CD4-positive, alpha-beta T cell (primary cell): ENCODE results near the gene SRSF4. TPM values are rescaled to one million over a fixed set of nuclear protein-coding genes. Genes with fewer than 3 reads are reported as not detected.
"Not testable (repeated sequence)": the region's sequence is repeated elsewhere in the genome, so short reads cannot be mapped to it uniquely, and the experiment has no call there.

ENCODE experiments used
- ATAC-seq: fragments of 200-7000 bp; cut with Tn5 transposase; one replicate; pipeline ENCODE4 v1.10.0; 2022; ENCODE audit warnings: mild to moderate bottlenecking; ENCODE audit not compliant: poor library complexity
- CTCF ChIA-PET: fragments of 350-600 bp; sonication (Branson Sonifier 250); formaldehyde crosslinking; loops from one replicate; lab custom pipeline; 2021; ENCODE audit warnings: antibody characterized with exemption, inconsistent platforms; lab: Charles Lee
- POLR2A ChIA-PET: fragments of 350-600 bp; sonication (Branson Sonifier 250); formaldehyde crosslinking; loops from one replicate; lab custom pipeline; 2021; ENCODE audit warnings: antibody characterized with exemption, inconsistent platforms; lab: Charles Lee
- DNase-seq, 14 experiments: peaks; one replicate each; pipeline ENCODE4 v3.0.0-alpha.2; 2013 to 2020; ENCODE audit warnings: mixed read lengths in 2 of 14
- H3K27ac ChIP-seq, 2 donors: one replicate each; pipeline versions ENCODE4 v1.5.1 to v1.7.0; 2013; ENCODE audit warnings: low read length in 2 of 2, low read depth in 1 of 2, mild to moderate bottlenecking in 1 of 2
- H3K27me3 ChIP-seq, 2 experiments: 1 replicate in 1 of 2; 2 replicates in 1 of 2; pipeline versions ENCODE4 v1.6.1 to v1.7.0; 2013; ENCODE audit warnings: low read length in 2 of 2, control low read depth in 1 of 2, mild to moderate bottlenecking in 1 of 2, moderate library complexity in 1 of 2; ENCODE audit not compliant: insufficient read depth in 2 of 2, control insufficient read depth in 1 of 2
- H3K36me3 ChIP-seq: one replicate; pipeline ENCODE4 v1.6.1; 2013; ENCODE audit warnings: low read length, control low read depth; ENCODE audit not compliant: insufficient read depth
- H3K4me1 ChIP-seq: one replicate; pipeline ENCODE4 v1.6.1; 2013; ENCODE audit warnings: low read length, control low read depth; ENCODE audit not compliant: insufficient read depth
- H3K4me3 ChIP-seq: one replicate; pipeline ENCODE4 v1.5.1; 2013; ENCODE audit warnings: mild to moderate bottlenecking, low read length, moderate library complexity
- H3K9me3 ChIP-seq, 2 experiments: 1 replicate in 1 of 2; 2 replicates in 1 of 2; pipeline versions ENCODE4 v1.6.1 to v1.7.0; 2013; ENCODE audit warnings: low read length in 2 of 2, mild to moderate bottlenecking in 2 of 2, control low read depth in 1 of 2, moderate library complexity in 1 of 2; ENCODE audit not compliant: control insufficient read depth in 1 of 2, insufficient read depth in 1 of 2
- H3K27ac Mint-ChIP-seq: one replicate; pipeline ENCODE4 v1.8.0; 2020; ENCODE audit warnings: mixed read lengths
- H3K27me3 Mint-ChIP-seq: one replicate; pipeline ENCODE4 v1.8.0; 2021; ENCODE audit warnings: mixed read lengths
- H3K36me3 Mint-ChIP-seq: one replicate; pipeline ENCODE4 v1.8.0; 2021; ENCODE audit warnings: low read depth, mixed read lengths
- H3K4me1 Mint-ChIP-seq: one replicate; pipeline ENCODE4 v1.8.0; 2021; ENCODE audit warnings: low read depth, mixed read lengths
- H3K4me3 Mint-ChIP-seq: one replicate; pipeline ENCODE4 v1.8.0; 2020; ENCODE audit warnings: mild to moderate bottlenecking, mixed read lengths
- H3K9me3 Mint-ChIP-seq: one replicate; pipeline ENCODE4 v1.8.0; 2020; ENCODE audit warnings: mixed read lengths
- CTCF ChIP-seq: fragments of 200-600 bp; IDR thresholded peaks from one replicate; pipeline ENCODE4 v1.8.0; 2022; ENCODE audit warnings: antibody characterized with exemption, mild to moderate bottlenecking
- intact Hi-C, 2 experiments: fragments of 100-400 bp; cut with DNase I in 1 of 2; cut with micrococcal nuclease in 1 of 2; formaldehyde crosslinking; loops; one replicate each; pipeline versions ENCODE4 v1.15.1 to v1.9.0; 2023 to 2025; cut with DNase I, micrococcal nuclease
- total RNA-seq, 174 experiments: library from RNA in 2 of 174; stranded (reverse) in 2 of 174; gene quantifications; one replicate each; pipeline ENCODE4 v1.2.3 and lab custom pipeline; 2021 to 2026

Gene SRSF4
- total RNA-seq, 2 experiments from 2014 or later, result 89.2 to 93.4 TPM

GRCh38 chr1:29113413-29114117 is 68.1 kb downstream of the SRSF4 start:
- H3K27ac ChIP-seq, result no peak overlapping the region
- H3K27me3 ChIP-seq, result no peaks in the 10 kb centered on the region
- no peaks in the 10 kb centered on the region for H3K9me3 Mint-ChIP-seq
- H3K27me3 Mint-ChIP-seq, result no peaks in the 10 kb centered on the region
- no peaks in the 10 kb centered on the region for H3K4me1 ChIP-seq
- POLR2A ChIA-PET, result interaction anchor here (0.8 kb wide), 1 partner anchor 8 kb away, joined by 6 read pairs; no protein-coding TSS in a partner anchor
- CTCF ChIA-PET, result no interaction called here
- H3K4me1 Mint-ChIP-seq, result no peaks in the 10 kb centered on the region
- no peak overlapping the region for H3K27ac Mint-ChIP-seq
- H3K36me3 Mint-ChIP-seq, result peaks cover 90% of the 10 kb centered on the region
- H3K4me3 Mint-ChIP-seq, result no peak overlapping the region
- ATAC-seq (no peak), DNase-seq (no peak)
- H3K9me3 ChIP-seq, result no peaks in the 10 kb centered on the region
- H3K4me3 ChIP-seq, result no peak overlapping the region
- H3K36me3 ChIP-seq, result peaks cover 87% of the 10 kb centered on the region
- no peak for TF ChIP-seq CTCF
- intact Hi-C loops, result no loop called here

GRCh38 chr1:29112705-29113412 is 68.8 kb downstream of the SRSF4 start:
- Mint-ChIP-seq H3K4me1 (no peaks in the 10 kb centered on the region), H3K27me3 (no peaks in the 10 kb centered on the region), H3K4me3 (no peak overlapping the region), H3K36me3 (peaks cover 87% of the 10 kb centered on the region), H3K27ac (no peak overlapping the region), H3K9me3 (no peaks in the 10 kb centered on the region)
- intact Hi-C loops, result no loop called here
- Histone ChIP-seq H3K27ac (no peak overlapping the region), H3K36me3 (peaks cover 88% of the 10 kb centered on the region), H3K27me3 (no peaks in the 10 kb centered on the region), H3K4me1 (no peaks in the 10 kb centered on the region), H3K4me3 (no peak overlapping the region), H3K9me3 (no peaks in the 10 kb centered on the region)
- CTCF ChIA-PET, result no interaction called here
- ATAC-seq (no peak), DNase-seq (no peak)
- no peak for TF ChIP-seq CTCF
- POLR2A ChIA-PET, result interaction anchor here (0.8 kb wide), 1 partner anchor 9 kb away, joined by 6 read pairs; no protein-coding TSS in a partner anchor

- H3K9me3 ChIP-seq, intact Hi-C loops, ATAC-seq, DNase-seq, H3K27me3 ChIP-seq, POLR2A ChIA-PET, H3K27ac Mint-ChIP-seq, H3K27me3 Mint-ChIP-seq, CTCF ChIA-PET, H3K4me1 Mint-ChIP-seq, H3K9me3 Mint-ChIP-seq, H3K4me3 Mint-ChIP-seq, H3K4me1 ChIP-seq, H3K27ac ChIP-seq, H3K4me3 ChIP-seq: not testable (repeated sequence)
- H3K36me3 ChIP-seq, result peaks cover 54% of the 10 kb centered on the region
- H3K36me3 Mint-ChIP-seq, result peaks cover 75% of the 10 kb centered on the region
Observed at GRCh38 chr1:29108041-29108440, 73.7 kb downstream of the SRSF4 start.
